Smooth muscle cell (in vitro differentiated cells): ENCODE data around the gene FAM174C. TPM values are rescaled to one million over a fixed set of nuclear protein-coding genes. Genes with fewer than 3 reads are reported as not detected.
"Not testable (repeated sequence)": the region's sequence is repeated elsewhere in the genome, so short reads cannot be mapped to it uniquely, and the experiment has no call there.

Experiments
- DNase-seq: peaks from one replicate; lab custom pipeline; 2025; ENCODE audit not compliant: unreplicated experiment; lab: John Stamatoyannopoulos, UW
- H2AFZ ChIP-seq: fragments of 200-600 bp; sonication (generic); 2 replicates; pipeline ENCODE4 v1.6.0; 2016; ENCODE audit warnings: antibody characterized with exemption, low read depth, mild to moderate bottlenecking
- H3F3A ChIP-seq: fragments of 200-600 bp; sonication (generic); 2 replicates; pipeline ENCODE4 v1.6.0; 2017; ENCODE audit warnings: antibody characterized with exemption, low read depth
- H3K27ac ChIP-seq: fragments of 200-600 bp; sonication (generic); 2 replicates; pipeline ENCODE4 v1.5.1; 2016; ENCODE audit warnings: low read depth, mild to moderate bottlenecking
- H3K27me3 ChIP-seq: fragments of 200-600 bp; sonication (generic); 2 replicates; pipeline ENCODE4 v1.6.1; 2016; ENCODE audit warnings: low read depth, mild to moderate bottlenecking
- H3K36me3 ChIP-seq: fragments of 200-600 bp; sonication (generic); 2 replicates; pipeline ENCODE4 v1.5.1; 2016; ENCODE audit warnings: low read depth
- H3K4me1 ChIP-seq: fragments of 200-600 bp; sonication (generic); 2 replicates; pipeline ENCODE4 v1.5.1; 2016; ENCODE audit warnings: low read depth
- H3K4me2 ChIP-seq: fragments of 200-600 bp; sonication (generic); 2 replicates; pipeline ENCODE4 v1.6.0; 2016; ENCODE audit warnings: mild to moderate bottlenecking
- H3K4me3 ChIP-seq: fragments of 200-600 bp; sonication (generic); 2 replicates; pipeline ENCODE4 v1.5.1; 2016; ENCODE audit warnings: mild to moderate bottlenecking
- H3K79me2 ChIP-seq: fragments of 200-600 bp; sonication (generic); 2 replicates; pipeline ENCODE4 v1.6.0; 2016; ENCODE audit warnings: low read depth, mild to moderate bottlenecking
- H3K9ac ChIP-seq: fragments of 200-600 bp; sonication (generic); 2 replicates; pipeline ENCODE4 v1.6.0; 2016; ENCODE audit warnings: low read depth
- H3K9me3 ChIP-seq: fragments of 200-600 bp; sonication (generic); replicated peaks from 2 replicates; pipeline ENCODE4 v1.5.1; 2016; ENCODE audit warnings: low read depth
- H4K20me1 ChIP-seq: fragments of 200-600 bp; sonication (generic); 2 replicates; pipeline ENCODE4 v1.6.0; 2016; ENCODE audit warnings: low read depth
- whole genome bisulfite sequencing: methylation state at CpG from one replicate; pipeline ENCODE4 v1.1.7; 2016; ENCODE audit warnings: low lambda C conversion rate; 5-methylcytosine and 5-hydroxymethylcytosine counted together
- polyA plus RNA-seq: library from polyadenylated mRNA; unstranded; fragments of >200 nt; fragmentation: Nextera tagmentation; extraction: Ambion mirVana; gene quantifications from 2 replicates; pipeline ENCODE4 v1.2.1, GENCODE V29; 2016
- total RNA-seq: library from RNA; depleted of rRNA; stranded (reverse); fragments of >200 nt; gene quantifications from 2 replicates; pipeline ENCODE4 v1.2.3, GENCODE V29; 2014
- TF ChIP-seq, protein P1 (sequence below): fragments of 200-600 bp; sonication (generic); IDR thresholded peaks from 2 replicates; pipeline ENCODE4 v1.5.1; 2017; ENCODE audit warnings: borderline replicate concordance, mild to moderate bottlenecking, antibody characterized with exemption; ENCODE audit not compliant: insufficient read depth, poor library complexity, severe bottlenecking

Gene FAM174C
- total and polyA plus RNA-seq, 2 experiments from 2014 or later: 41.5 to 75.6 TPM

DNA sequence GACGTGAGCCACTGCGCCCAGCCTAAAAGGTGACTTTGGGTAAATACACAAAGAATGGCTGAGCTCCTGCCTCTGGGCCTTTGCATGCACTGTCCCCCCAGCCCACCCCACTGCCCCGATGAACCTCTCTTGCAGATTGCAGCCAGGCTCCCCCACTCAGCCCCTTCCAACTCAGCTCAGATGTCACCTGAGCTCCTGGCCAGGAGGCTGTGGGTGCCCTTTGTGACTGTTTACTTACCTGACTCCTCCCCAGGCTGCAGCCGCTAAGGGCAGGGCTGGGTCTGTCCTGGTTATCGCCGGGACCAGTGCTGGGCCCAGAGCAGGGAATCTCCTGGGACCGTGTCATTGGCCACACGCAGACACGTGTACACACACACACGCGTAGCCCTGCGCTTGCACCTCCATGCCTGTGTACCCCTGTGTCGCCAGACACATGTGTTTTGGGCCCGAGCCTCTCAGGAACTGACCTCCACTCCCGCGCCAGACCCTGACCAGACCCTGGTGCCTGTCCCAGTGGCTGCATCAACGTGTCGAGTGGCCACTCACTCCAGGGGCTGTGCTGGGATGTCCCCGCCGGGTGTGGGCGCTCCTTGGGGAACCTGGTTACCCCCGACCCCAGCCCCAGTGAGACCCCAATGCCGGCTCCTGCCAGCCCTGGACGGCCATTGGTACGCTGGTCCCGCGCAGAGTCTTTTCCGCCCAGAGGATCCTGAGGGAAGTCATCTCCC is 29.0 kb downstream of the FAM174C start:
- H3K36me3 ChIP-seq: no peaks in the 10 kb centered on the region
- H2AFZ ChIP-seq: no peak overlapping the region
- H3F3A ChIP-seq: no peaks in the 10 kb centered on the region
- H3K4me1 ChIP-seq: no peaks in the 10 kb centered on the region
- no peak overlapping the region for H3K9ac ChIP-seq
- H3K9me3 ChIP-seq: no peaks in the 10 kb centered on the region
- H3K27ac ChIP-seq: no peak overlapping the region
- H3K27me3 ChIP-seq: no peaks in the 10 kb centered on the region
- 95% methylated on average over 23 of the region's 28 CpGs for WGBS
- TF ChIP-seq, protein P1, sequence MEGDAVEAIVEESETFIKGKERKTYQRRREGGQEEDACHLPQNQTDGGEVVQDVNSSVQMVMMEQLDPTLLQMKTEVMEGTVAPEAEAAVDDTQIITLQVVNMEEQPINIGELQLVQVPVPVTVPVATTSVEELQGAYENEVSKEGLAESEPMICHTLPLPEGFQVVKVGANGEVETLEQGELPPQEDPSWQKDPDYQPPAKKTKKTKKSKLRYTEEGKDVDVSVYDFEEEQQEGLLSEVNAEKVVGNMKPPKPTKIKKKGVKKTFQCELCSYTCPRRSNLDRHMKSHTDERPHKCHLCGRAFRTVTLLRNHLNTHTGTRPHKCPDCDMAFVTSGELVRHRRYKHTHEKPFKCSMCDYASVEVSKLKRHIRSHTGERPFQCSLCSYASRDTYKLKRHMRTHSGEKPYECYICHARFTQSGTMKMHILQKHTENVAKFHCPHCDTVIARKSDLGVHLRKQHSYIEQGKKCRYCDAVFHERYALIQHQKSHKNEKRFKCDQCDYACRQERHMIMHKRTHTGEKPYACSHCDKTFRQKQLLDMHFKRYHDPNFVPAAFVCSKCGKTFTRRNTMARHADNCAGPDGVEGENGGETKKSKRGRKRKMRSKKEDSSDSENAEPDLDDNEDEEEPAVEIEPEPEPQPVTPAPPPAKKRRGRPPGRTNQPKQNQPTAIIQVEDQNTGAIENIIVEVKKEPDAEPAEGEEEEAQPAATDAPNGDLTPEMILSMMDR: no peak
- H3K79me2 ChIP-seq: no peaks in the 10 kb centered on the region
- no peak overlapping the region for H3K4me3 ChIP-seq
- H3K4me2 ChIP-seq: no peak overlapping the region
- no peaks in the 10 kb centered on the region for H4K20me1 ChIP-seq
- no peak for DNase-seq

DNA sequence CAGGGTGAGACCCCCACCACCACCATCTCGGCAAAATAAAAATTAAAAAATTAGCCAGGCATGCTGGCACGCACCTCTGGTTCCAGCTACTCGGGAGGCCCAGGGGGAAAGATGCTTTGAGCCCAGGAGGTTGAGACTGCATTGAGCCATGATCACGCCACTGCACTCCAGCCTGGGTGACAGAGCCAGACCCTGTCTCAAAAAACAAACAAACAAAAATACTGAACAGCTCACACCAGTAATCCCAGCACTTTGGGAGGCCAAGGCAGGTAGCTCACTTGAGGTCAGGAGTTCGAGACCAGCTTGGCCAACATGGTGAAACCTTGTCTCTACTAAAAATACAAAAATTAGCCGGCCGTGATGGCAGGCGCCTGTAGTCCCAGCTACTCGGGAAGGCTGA is 30.0 kb downstream of the FAM174C start:
- H3K9ac ChIP-seq, H3K36me3 ChIP-seq, H3K27ac ChIP-seq, H3K27me3 ChIP-seq, H3K4me2 ChIP-seq, H3K4me1 ChIP-seq, DNase-seq, H4K20me1 ChIP-seq, H3K79me2 ChIP-seq, H2AFZ ChIP-seq, H3F3A ChIP-seq, H3K4me3 ChIP-seq, H3K9me3 ChIP-seq: not testable (repeated sequence)
- WGBS: 93% methylated on average over 9 of the region's 9 CpGs

DNA sequence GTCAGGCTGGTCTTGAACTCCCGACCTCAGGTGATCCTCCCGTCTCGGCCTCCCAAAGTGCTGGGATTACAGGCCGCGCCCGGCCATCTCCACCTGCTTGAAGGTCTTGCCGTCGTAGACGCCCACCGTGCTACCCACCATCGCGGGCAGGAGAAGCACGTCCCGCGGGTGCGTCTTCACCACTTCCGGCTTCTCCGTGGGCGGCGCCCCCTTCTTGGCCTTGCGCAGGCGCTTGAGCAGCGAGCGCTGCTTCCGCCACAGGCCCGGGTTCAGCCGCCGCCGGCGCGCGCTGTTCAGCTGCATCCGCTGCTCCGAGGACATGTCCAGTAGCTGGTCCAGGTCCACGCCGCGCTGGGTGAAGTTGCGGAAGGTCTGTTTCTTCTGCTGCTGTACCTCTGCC is 32.0 kb downstream of the FAM174C start:
- Histone ChIP-seq H3K4me1 (peaks cover 3% of the 10 kb centered on the region), H3F3A (no peaks in the 10 kb centered on the region)

DNA sequence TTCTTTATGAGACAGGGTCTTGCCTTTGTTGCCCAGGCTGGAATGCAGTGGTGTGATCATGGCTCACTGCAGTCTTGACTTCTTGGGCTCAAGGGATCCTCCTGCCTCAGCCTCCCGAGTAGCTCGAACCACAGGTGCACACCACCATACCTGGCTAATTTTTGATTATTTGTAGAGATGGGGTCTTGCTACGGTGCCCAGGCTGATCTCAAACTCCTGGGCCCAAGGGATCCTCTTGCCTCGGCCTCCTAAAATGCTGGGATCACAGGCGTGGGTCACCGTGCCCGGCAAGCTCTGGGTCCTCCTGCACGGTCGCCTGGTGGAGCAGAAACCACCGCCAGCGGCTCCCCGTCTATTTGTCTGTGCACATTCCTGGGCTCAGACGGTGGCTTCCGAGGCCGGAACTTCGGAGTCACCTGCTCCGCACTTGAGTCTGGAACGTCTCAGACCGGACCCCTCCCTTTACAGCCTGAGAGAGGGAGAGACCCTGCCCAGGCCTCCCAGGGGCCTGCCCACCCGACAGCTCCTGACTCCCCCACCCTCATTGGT is 32.5 kb downstream of the FAM174C start:
- Histone ChIP-seq H3K27ac (no peak overlapping the region), H3K4me2 (no peak overlapping the region), H2AFZ (no peak overlapping the region), H4K20me1 (no peaks in the 10 kb centered on the region), H3K9me3 (no peaks in the 10 kb centered on the region), H3F3A (no peaks in the 10 kb centered on the region), H3K79me2 (no peaks in the 10 kb centered on the region), H3K36me3 (no peaks in the 10 kb centered on the region), H3K9ac (no peak overlapping the region), H3K4me1 (peaks cover 3% of the 10 kb centered on the region), H3K27me3 (no peaks in the 10 kb centered on the region), H3K4me3 (no peak overlapping the region)
- TF ChIP-seq, protein P1: no peak
- WGBS: 96% methylated on average over 20 of the region's 20 CpGs
- DNase-seq: no peak

More for the DNA sequence above, 32.0 kb downstream of the FAM174C start:
- no peak overlapping the region for H3K4me2 ChIP-seq
- no peaks in the 10 kb centered on the region for H3K36me3 ChIP-seq
- no peak overlapping the region for H3K4me3 ChIP-seq
- H3K27ac ChIP-seq: no peak overlapping the region
- no peak overlapping the region for H2AFZ ChIP-seq
- DNase-seq: no peak
- H3K27me3 ChIP-seq: no peaks in the 10 kb centered on the region
- H3K9ac ChIP-seq: no peak overlapping the region
- TF ChIP-seq, protein P1: no peak
- 91% methylated on average over 15 of the region's 38 CpGs for WGBS
- H3K9me3 ChIP-seq: no peaks in the 10 kb centered on the region
- H3K79me2 ChIP-seq: no peaks in the 10 kb centered on the region
- no peaks in the 10 kb centered on the region for H4K20me1 ChIP-seq
